DND-41 (cell line): ENCODE results near the gene ANXA2.

Source experiments
- ATAC-seq: fragments of 200-7000 bp; cut with Tn5 transposase; 3 replicates; pipeline ENCODE4 v1.9.1; 2021; ENCODE audit warnings: low read depth; ENCODE audit not compliant: insufficient read depth
- DNase-seq: peaks from one replicate; pipeline ENCODE4 v3.0.0-alpha.2; 2020
- H2AFZ ChIP-seq: 2 replicates; pipeline ENCODE4 v1.6.0; 2012; ENCODE audit warnings: low read depth, low read length
- H3K27ac ChIP-seq: 2 replicates; pipeline ENCODE4 v1.5.1; 2012; ENCODE audit warnings: low read length, inconsistent platforms
- H3K27me3 ChIP-seq: fragments of 200-600 bp; sonication (generic); 2 replicates; pipeline ENCODE4 v1.6.0; 2012; ENCODE audit warnings: low read length, mild to moderate bottlenecking, inconsistent platforms; ENCODE audit not compliant: insufficient read depth, poor library complexity
- H3K36me3 ChIP-seq: 2 replicates; pipeline ENCODE4 v1.5.1; 2012; ENCODE audit warnings: low read length, inconsistent platforms; ENCODE audit not compliant: insufficient read depth
- H3K4me1 ChIP-seq: 2 replicates; pipeline ENCODE4 v1.5.1; 2012; ENCODE audit warnings: mild to moderate bottlenecking, low read length; ENCODE audit not compliant: insufficient read depth
- H3K4me2 ChIP-seq: 2 replicates; pipeline ENCODE4 v1.6.0; 2012; ENCODE audit warnings: mild to moderate bottlenecking, moderate library complexity, low read length, inconsistent platforms; ENCODE audit not compliant: insufficient read depth
- H3K4me3 ChIP-seq, 2 experiments: fragments of 200-600 bp in 1 of 2; shearing (Covaris generic) in 1 of 2; 2 replicates each; pipeline ENCODE4 v1.5.1; 2012 to 2016; ENCODE audit warnings: inconsistent platforms in 2 of 2, low read length in 2 of 2, mild to moderate bottlenecking in 2 of 2, low read depth in 1 of 2, moderate library complexity in 1 of 2
- H3K79me2 ChIP-seq: 2 replicates; pipeline ENCODE4 v1.6.0; 2012; ENCODE audit warnings: low read length, inconsistent platforms; ENCODE audit not compliant: insufficient read depth
- H3K9ac ChIP-seq: 2 replicates; pipeline ENCODE4 v1.6.0; 2012; ENCODE audit warnings: low read depth, mild to moderate bottlenecking, inconsistent platforms, low read length, moderate library complexity
- H3K9me3 ChIP-seq: 2 replicates; pipeline ENCODE4 v1.5.1; 2012; ENCODE audit warnings: low read length, moderate library complexity, mild to moderate bottlenecking, inconsistent platforms; ENCODE audit not compliant: insufficient read depth, severe bottlenecking
- H4K20me1 ChIP-seq: 2 replicates; pipeline ENCODE4 v1.6.0; 2012; ENCODE audit warnings: low read length; ENCODE audit not compliant: insufficient read depth
- EZH2 ChIP-seq: IDR thresholded peaks from 3 replicates; pipeline ENCODE4 v1.6.1; 2012; ENCODE audit warnings: borderline replicate concordance, low read depth, mild to moderate bottlenecking, moderate library complexity, low read length, inconsistent platforms; ENCODE audit not compliant: severe bottlenecking
- TF ChIP-seq, protein P1 (sequence below): IDR thresholded peaks from 2 replicates; pipeline ENCODE4 v1.5.1; 2012; ENCODE audit warnings: borderline replicate concordance, low read length, moderate library complexity, mild to moderate bottlenecking; ENCODE audit not compliant: poor library complexity, severe bottlenecking; ENCODE audit errors: extremely low read depth

The ANXA2 gene

DNA sequence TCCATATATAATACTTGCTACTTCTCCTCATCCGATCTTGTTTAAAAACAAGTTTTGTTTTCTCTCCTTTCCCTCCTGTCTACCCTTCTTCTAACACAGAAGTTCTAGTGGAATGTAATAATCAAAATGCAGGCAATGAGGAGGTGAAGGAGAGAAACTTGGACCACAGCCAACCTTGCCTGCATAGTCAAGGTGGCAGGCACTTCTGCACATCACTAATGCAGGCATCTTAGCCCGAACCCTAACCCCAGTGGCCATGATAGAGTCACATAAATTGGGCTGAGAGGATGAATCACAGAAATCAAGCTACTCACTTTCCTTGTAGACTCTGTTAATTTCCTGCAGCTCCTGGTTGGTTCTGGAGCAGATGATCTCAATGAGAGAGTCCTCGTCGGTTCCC, 41.0 kb downstream of the ANXA2 start:
- Histone ChIP-seq H3K27me3 (no peaks in the 10 kb centered on the region), H2AFZ (no peak overlapping the region), H3K9me3 (no peaks in the 10 kb centered on the region), H3K9ac (no peak overlapping the region), H3K4me3 (no peak overlapping the region), H3K4me2 (no peak overlapping the region), H4K20me1 (no peaks in the 10 kb centered on the region), H3K27ac (no peak overlapping the region), H3K4me1 (no peaks in the 10 kb centered on the region), H3K79me2 (no peaks in the 10 kb centered on the region), H3K36me3 (no peaks in the 10 kb centered on the region)
- TF ChIP-seq, protein P1, sequence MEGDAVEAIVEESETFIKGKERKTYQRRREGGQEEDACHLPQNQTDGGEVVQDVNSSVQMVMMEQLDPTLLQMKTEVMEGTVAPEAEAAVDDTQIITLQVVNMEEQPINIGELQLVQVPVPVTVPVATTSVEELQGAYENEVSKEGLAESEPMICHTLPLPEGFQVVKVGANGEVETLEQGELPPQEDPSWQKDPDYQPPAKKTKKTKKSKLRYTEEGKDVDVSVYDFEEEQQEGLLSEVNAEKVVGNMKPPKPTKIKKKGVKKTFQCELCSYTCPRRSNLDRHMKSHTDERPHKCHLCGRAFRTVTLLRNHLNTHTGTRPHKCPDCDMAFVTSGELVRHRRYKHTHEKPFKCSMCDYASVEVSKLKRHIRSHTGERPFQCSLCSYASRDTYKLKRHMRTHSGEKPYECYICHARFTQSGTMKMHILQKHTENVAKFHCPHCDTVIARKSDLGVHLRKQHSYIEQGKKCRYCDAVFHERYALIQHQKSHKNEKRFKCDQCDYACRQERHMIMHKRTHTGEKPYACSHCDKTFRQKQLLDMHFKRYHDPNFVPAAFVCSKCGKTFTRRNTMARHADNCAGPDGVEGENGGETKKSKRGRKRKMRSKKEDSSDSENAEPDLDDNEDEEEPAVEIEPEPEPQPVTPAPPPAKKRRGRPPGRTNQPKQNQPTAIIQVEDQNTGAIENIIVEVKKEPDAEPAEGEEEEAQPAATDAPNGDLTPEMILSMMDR: no peak
- no peak for TF ChIP-seq EZH2
- DNase-seq (no peak), ATAC-seq (no peak)

DNA sequence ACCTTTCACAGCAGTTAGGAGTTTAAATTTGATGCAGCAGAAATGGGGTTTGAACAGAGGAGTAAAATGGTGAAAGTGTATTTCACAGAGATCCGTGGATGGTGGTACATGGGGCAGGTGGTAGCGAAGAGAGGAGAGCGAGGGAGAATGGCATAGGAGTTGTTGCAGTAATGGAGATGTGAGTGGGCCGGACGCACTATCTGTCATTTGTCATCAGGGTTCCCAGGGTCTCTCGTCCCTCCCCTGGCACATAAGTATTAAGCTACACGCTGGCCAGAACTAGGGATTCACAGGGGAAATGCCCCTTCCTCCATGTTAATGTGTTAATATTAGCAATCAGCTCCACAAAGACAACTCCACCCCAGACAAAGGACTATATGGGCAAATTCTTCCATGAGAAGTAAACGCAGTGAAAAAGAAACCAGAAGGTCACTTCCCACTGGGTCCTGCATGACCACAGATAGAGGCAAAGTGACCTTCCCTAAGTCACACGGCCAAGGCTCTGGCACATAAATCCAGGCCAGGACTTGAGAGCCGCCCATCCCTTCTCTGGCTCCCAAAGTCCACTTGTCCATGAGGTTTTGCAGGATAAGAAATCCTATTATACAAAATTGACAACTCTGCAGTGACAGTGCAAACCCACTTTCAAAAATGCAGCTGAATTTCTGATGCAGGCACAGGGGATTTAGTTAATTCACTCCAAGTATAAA, 42.5 kb downstream of the ANXA2 start:
- Histone ChIP-seq H4K20me1 (no peaks in the 10 kb centered on the region), H3K27ac (no peak overlapping the region), H3K79me2 (no peaks in the 10 kb centered on the region)

DNA sequence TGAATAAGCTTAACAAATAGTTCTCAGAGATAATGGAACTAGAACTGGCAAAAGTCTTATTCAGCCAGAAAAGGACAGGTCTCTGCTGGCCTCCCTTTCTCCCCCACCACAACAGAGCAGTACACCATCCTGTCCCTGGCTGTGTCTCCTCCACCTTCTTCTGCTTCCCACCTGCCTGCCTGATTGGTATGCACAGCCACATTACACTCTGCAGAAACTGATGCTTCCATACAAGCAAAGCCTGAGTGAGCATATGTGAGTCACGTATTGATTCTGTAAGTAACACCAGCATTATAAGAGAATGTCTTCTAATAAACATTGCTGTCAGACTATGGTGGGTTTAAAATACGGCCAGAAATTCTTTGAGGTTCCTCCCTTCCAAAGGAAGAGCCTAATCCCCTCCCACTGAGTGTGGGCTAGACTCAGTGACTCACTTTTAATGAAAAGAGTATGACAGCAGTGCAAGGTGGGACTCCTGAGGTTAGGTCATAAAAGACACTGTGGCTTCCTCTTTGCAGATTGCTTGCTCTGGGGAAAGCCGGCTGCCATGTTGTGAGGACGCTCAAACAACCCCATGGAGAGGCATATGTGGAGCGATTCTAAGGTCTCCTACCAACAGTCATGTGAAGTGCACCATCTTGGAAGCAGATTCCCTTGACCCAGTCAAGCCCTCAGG, 44.4 kb downstream of the ANXA2 start:
- Histone ChIP-seq H3K4me2 (no peak overlapping the region), H3K4me3 (no peak overlapping the region), H3K36me3 (no peaks in the 10 kb centered on the region), H3K9ac (no peak overlapping the region), H3K4me1 (no peaks in the 10 kb centered on the region), H2AFZ (no peak overlapping the region), H3K27me3 (no peaks in the 10 kb centered on the region), H4K20me1 (no peaks in the 10 kb centered on the region), H3K9me3 (no peaks in the 10 kb centered on the region), H3K27ac (no peak overlapping the region), H3K79me2 (no peaks in the 10 kb centered on the region)
- TF ChIP-seq, protein P1: no peak
- no peak for TF ChIP-seq EZH2
- ATAC-seq (no peak), DNase-seq (no peak)

More for the DNA sequence above, 42.5 kb downstream of the ANXA2 start:
- Histone ChIP-seq H3K9me3 (no peaks in the 10 kb centered on the region), H3K36me3 (no peaks in the 10 kb centered on the region), H2AFZ (no peak overlapping the region), H3K4me3 (no peak overlapping the region), H3K9ac (no peak overlapping the region), H3K27me3 (no peaks in the 10 kb centered on the region), H3K4me1 (no peaks in the 10 kb centered on the region), H3K4me2 (no peak overlapping the region)
- no peak for DNase-seq
- no peak for ATAC-seq
- no peak for TF ChIP-seq EZH2
- TF ChIP-seq, protein P1: no peak
